Measurements from ENCODE around the gene RBKS. TPM values are rescaled to one million over a fixed set of nuclear protein-coding genes. Genes with fewer than 3 reads are reported as not detected.

RBKS gene
- polyA plus RNA-seq, 1 donor (not counting 4 experiments of a cell fraction or from before 2014, with no cell fraction given) = 1.9 TPM

- Histone ChIP-seq H4K20me1 (ENCODE audit: control insufficient read depth, extremely low read depth, insufficient read depth, low read length) (no peaks in the 10 kb centered on the region), H3K79me2 (ENCODE audit: control insufficient read depth, insufficient read depth, low read length) (peaks cover 6% of the 10 kb centered on the region), H3K4me3 (ENCODE audit: control insufficient read depth in 2 of 3, extremely low read depth in 1 of 3, insufficient read depth in 2 of 3, low read depth in 1 of 3, low read length in 3 of 3) (peak overlapping the region; percentile 79 to 90 (median 83)), H3K9ac (ENCODE audit: control insufficient read depth, extremely low read depth, insufficient read depth, low read length) (peak overlapping the region; percentile 98), H3K36me3 (ENCODE audit: control insufficient read depth in 2 of 2, extremely low read depth in 1 of 2, insufficient read depth in 2 of 2, low read length in 2 of 2) (no peaks in the 10 kb centered on the region), H3K27ac (ENCODE audit: control insufficient read depth, insufficient read depth, low read length) (peak overlapping the region; percentile 93), H3K9me3 (ENCODE audit: control insufficient read depth, low read depth, low read length) (no peaks in the 10 kb centered on the region), H2AFZ (ENCODE audit: control insufficient read depth, low read length) (peak overlapping the region; percentile 95), H3K4me1 (ENCODE audit: control insufficient read depth, extremely low read depth, insufficient read depth, low read length) (peaks cover 27% of the 10 kb centered on the region), H3K27me3 (ENCODE audit: control insufficient read depth, extremely low read depth, insufficient read depth, low read length) (no peaks in the 10 kb centered on the region), H3K9me1 (ENCODE audit: control insufficient read depth, extremely low read depth, insufficient read depth, low read length) (no peaks in the 10 kb centered on the region), H3K4me2 (ENCODE audit: control insufficient read depth, extremely low read depth, insufficient read depth, low read depth, low read length) (peak overlapping the region; percentile 92)
- FAIRE-seq = no peak
- TF ChIP-seq EZH2 (IDR thresholded peaks at IDR 0.05; ENCODE audit: low read length) (no peak), CTCF (optimal IDR thresholded peaks at IDR 0.05 in 1 of 3, IDR thresholded peaks at IDR 0.05 in 1 of 3, conservative IDR thresholded peaks at IDR 0.05 in 1 of 3; ENCODE audit: extremely low read depth in 1 of 3, insufficient read depth in 2 of 3, low read length in 3 of 3) (no peak)
- DNase-seq (ENCODE audit: low read depth, low spot score) = no peak
- dilution Hi-C loops (cut with MboI; ENCODE audit: extremely low pct_ligation_motif_present, low sequenced_read_pairs) = no loop called here
These were observed 427 bp downstream of the RBKS start for GRCh38 chr2:27889774-27890145.

GRCh38 chr2:27888790-27889189 lies 1.4 kb downstream of the RBKS start:
- TF ChIP-seq EZH2 (IDR thresholded peaks at IDR 0.05; ENCODE audit: low read length) = no peak
- no peak for TF ChIP-seq CTCF (optimal IDR thresholded peaks at IDR 0.05 in 1 of 3, IDR thresholded peaks at IDR 0.05 in 1 of 3, conservative IDR thresholded peaks at IDR 0.05 in 1 of 3; ENCODE audit: extremely low read depth in 1 of 3, insufficient read depth in 2 of 3, low read length in 3 of 3)
- no peak overlapping the region for H3K4me3 ChIP-seq (ENCODE audit: control insufficient read depth in 2 of 3, extremely low read depth in 1 of 3, insufficient read depth in 2 of 3, low read depth in 1 of 3, low read length in 3 of 3)
- no peaks in the 10 kb centered on the region for H3K27me3 ChIP-seq (ENCODE audit: control insufficient read depth, extremely low read depth, insufficient read depth, low read length)
- H3K9me3 ChIP-seq (ENCODE audit: control insufficient read depth, low read depth, low read length) = no peaks in the 10 kb centered on the region
- no peak for FAIRE-seq
- no peak overlapping the region for H3K9ac ChIP-seq (ENCODE audit: control insufficient read depth, extremely low read depth, insufficient read depth, low read length)
- H3K4me1 ChIP-seq (ENCODE audit: control insufficient read depth, extremely low read depth, insufficient read depth, low read length) = peaks cover 27% of the 10 kb centered on the region
- no peak overlapping the region for H2AFZ ChIP-seq (ENCODE audit: control insufficient read depth, low read length)
- peaks cover 6% of the 10 kb centered on the region for H3K79me2 ChIP-seq (ENCODE audit: control insufficient read depth, insufficient read depth, low read length)
- no peaks in the 10 kb centered on the region for H3K9me1 ChIP-seq (ENCODE audit: control insufficient read depth, extremely low read depth, insufficient read depth, low read length)
- no peak for DNase-seq (ENCODE audit: low read depth, low spot score)
- H4K20me1 ChIP-seq (ENCODE audit: control insufficient read depth, extremely low read depth, insufficient read depth, low read length) = no peaks in the 10 kb centered on the region
- H3K36me3 ChIP-seq (ENCODE audit: control insufficient read depth in 2 of 2, extremely low read depth in 1 of 2, insufficient read depth in 2 of 2, low read length in 2 of 2) = no peaks in the 10 kb centered on the region
- H3K4me2 ChIP-seq (ENCODE audit: control insufficient read depth, extremely low read depth, insufficient read depth, low read depth, low read length) = peak overlapping the region; percentile 92
- H3K27ac ChIP-seq (ENCODE audit: control insufficient read depth, insufficient read depth, low read length) = no peak overlapping the region
- dilution Hi-C loops (cut with MboI; ENCODE audit: extremely low pct_ligation_motif_present, low sequenced_read_pairs) = no loop called here

All from keratinocyte (primary cell).